ENCODE data around the gene RBM34.
"Not testable (repeated sequence)": the region's sequence is repeated elsewhere in the genome, so short reads cannot be mapped to it uniquely, and the experiment has no call there.

RBM34 gene

DNA sequence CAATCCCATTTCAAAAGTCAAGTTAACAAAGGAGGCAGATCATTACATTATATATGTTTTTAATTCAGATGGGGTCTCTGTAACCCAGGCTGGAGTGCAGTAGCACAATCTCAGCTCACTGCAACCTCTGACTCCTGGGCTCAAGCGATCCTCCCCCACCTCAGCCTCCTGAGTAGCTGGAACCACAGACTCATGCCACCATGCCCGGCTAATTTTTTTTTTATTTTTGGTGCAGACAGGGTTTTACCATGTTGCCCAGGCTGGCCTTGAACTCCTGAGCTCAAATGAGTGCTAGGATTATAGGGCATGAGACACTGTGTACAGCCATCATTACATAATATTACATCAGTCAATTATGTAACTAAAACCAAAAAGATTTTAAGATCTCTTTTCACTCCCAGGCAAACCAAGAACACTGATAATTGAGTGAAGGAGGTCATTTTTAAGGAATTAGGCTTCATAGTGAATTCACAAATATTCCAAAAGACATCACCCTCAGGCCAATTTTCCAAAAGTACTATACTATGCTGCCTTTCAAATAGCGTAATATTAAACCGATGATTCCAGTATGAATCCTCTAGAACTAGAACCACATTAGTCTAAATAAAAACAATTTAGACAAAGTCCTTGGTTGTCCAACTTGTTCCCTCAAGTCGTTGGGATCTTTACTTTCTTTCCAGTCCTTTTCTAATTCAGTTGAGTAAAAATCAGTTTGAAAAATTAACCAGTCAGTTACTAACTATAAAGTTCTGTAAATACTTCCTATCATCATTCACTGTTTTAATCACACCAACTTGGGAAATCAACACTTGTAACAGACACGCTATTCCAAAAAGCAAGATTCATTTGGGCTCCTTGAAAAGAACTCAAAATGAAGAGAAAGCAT, 48.5 kb downstream of the RBM34 start:
- no peak for DNase-seq (ENCODE audit: low read depth in 2 of 2)

GRCh38 chr1:235111107-235111506, 49.9 kb downstream of the RBM34 start:
- DNase-seq (ENCODE audit: low read depth in 2 of 2), result no peak

DNA sequence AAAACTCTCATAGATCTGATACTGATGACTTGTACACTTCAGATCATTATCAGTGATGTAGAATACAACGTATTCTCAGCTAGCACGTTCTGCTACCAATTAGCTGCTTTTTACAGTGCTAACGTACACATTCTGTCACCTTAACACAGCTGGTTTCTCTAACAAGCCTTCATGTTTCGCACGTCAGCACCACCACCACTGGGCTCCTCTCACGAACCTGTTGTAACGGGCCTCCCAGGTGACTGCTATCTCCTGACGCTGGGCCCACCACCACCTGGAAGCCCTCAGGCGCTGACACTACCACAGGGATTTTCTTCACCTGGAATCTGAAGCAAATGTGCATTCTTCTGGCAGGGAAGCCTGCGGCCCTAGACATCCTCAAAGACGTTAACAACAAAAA, 52.2 kb downstream of the RBM34 start:
- no peak for DNase-seq (ENCODE audit: low read depth in 2 of 2)

GRCh38 chr1:235108185-235108593, 52.9 kb downstream of the RBM34 start:
- DNase-seq (ENCODE audit: low read depth in 2 of 2), result no peak

- DNase-seq (ENCODE audit: low read depth in 2 of 2), result no peak
These were observed 53.5 kb downstream of the RBM34 start for GRCh38 chr1:235107368-235108184.

DNA sequence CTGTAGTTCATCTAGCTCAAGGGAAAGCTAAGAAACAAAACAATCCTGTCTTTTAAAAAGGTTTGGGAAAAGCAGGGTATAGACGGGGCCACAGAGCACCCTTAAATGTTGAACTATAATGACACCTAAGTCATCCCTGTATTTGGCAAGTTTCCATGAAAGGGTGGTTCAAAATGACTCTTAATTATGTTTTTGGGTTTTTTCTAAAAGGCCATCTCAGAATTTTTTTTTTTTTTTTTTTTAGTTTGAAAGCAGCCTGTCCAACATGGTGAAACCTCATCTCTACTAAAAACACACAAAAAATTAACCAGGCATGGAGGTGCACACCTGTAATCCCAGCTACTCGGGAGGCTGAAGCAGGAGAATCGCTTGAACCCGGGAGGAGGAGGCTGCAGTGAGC, 54.6 kb downstream of the RBM34 start:
- DNase-seq (ENCODE audit: low read depth in 2 of 2), result no peak

- no peak for DNase-seq (ENCODE audit: low read depth in 2 of 2)
These were observed 55.7 kb downstream of the RBM34 start for GRCh38 chr1:235105051-235106043.

DNA sequence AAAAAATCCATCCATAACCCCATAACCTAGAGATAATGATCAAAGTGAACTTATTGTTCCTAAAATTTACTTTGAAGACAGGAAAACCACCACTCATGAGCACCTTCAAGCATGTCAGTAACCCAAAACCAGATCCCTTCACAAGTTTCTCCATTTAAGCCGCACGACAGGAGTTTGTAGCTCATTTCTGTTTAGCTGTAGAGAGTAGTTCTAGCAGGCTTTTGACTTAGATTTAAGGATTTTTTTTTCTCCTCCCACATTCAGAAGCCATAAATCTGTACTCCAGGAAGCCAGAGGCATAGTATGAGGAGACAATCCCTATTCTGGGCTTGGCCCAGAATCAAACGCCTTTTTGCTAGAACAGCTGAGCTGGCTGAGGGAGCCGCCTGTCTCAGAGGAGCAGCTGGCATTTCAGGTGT, 58.0 kb downstream of the RBM34 start:
- DNase-seq (ENCODE audit: low read depth in 2 of 2), result no peak

- no peak for DNase-seq (ENCODE audit: low read depth in 2 of 2)
These were observed 58.8 kb downstream of the RBM34 start for GRCh38 chr1:235102259-235102582.

GRCh38 chr1:235101558-235102258, 59.3 kb downstream of the RBM34 start:
- DNase-seq (ENCODE audit: low read depth in 2 of 2), result no peak

DNA sequence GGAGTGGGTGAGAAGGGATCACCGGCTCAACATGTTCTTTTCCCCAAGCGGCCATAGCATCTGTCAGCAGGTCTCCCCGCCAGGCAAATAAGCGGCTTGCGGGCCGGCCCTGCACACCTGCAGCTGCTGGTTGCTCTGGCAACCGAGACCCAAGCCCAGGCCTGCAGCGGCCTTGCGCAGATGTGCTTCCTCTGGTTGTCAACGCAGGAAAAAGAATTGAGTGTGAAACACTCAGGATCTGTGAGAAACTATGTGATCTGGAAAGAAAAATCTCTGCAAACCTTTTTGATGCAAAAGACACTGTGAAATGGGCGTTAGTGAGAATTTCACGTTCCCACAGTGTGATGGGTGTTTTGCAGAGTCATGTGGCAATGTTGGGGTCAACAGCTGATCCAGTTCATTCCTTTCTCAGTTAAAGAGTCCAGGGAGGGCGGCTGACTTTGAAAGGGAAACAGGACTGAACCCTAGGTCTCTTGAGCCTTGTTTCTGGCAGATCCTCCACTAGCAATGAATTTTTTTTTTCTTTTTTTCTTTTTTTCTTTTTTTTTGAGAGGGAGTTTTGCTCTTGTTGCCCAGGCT, 60.8 kb downstream of the RBM34 start:
- no peak for DNase-seq (ENCODE audit: low read depth in 2 of 2)

DNA sequence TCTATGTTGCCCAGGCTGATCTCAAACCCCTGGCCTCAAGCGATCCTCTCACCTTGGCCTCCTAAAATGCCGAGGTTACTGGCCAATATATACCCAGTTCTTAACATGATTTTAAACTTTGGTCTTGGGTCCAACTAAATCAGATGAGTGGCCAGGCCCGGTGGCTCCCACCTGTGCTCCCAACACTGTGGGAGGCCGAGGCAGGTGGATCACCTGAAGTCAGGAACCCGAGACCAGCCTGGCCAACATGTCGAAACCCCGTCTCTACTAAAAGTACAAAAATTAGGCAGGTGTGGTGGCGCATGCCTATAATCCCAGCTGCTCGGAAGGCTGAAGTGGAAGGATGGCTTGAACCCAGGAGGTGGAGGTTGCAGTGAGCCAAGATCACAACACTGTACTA, 62.1 kb downstream of the RBM34 start:
- no peak for DNase-seq (ENCODE audit: low read depth in 2 of 2)

GRCh38 chr1:235098547-235098946, 62.5 kb downstream of the RBM34 start:
- DNase-seq (ENCODE audit: low read depth in 2 of 2), result no peak

DNA sequence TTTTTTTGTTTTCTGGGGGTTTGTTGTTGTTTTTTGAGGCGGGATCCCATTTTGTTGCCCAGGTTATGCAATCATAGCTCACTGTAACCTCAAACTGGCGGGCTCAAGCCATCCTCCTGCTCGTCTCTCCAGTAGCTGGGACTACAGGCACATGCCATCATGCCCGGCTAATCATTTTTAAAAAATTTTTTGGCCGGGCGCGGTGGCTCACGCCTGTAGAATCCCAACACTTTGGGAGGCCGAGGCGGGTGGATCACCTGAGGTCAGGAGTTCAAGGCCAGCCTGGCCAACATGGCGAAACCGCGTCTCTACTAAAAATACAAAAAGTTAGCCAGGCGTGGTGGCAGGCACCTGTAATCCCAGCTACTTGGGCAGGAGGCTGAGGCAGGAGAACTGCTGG, 63.5 kb downstream of the RBM34 start:
- not testable (repeated sequence) for DNase-seq (ENCODE audit: low read depth in 2 of 2)

DNA sequence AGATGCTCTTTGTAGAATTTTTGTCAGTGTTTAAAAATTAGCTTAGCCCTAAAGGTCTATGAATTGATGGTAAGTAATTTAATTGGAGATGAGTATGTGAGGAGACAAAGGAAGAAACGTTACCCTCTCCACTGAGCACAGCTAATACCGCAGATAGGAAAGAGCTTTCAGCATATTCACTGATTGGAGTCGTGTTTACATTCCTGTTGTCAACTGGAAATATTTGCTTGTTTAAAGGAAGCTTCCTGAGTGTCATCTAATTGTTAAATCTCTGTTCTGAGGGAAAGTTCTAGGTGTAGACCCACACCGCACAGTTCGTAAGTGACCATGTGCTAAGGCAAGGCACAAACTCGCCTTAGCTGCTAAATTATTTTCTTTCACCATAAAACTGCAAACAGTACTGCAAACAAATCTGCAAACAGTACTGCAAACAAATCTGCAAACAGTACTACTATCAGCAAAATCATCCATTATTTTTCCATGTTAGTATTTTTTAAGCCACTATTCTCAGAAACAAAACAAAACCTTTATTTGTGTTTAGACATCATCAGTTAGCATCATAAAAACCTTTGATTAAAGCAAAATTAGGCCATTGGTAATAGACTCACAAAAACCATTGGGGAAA, 65.0 kb downstream of the RBM34 start:
- DNase-seq (ENCODE audit: low read depth in 2 of 2), result no peak

GRCh38 chr1:235093696-235094592, 67.1 kb downstream of the RBM34 start:
- peak; percentile 67 to 74 for DNase-seq (ENCODE audit: low read depth in 2 of 2)

- no peak for DNase-seq (ENCODE audit: low read depth in 2 of 2)
These were observed 67.9 kb downstream of the RBM34 start for GRCh38 chr1:235093013-235093695.

- not testable (repeated sequence) for DNase-seq (ENCODE audit: low read depth in 2 of 2)
These were observed 68.6 kb downstream of the RBM34 start for GRCh38 chr1:235092415-235092814.

- not testable (repeated sequence) for DNase-seq (ENCODE audit: low read depth in 2 of 2)
These were observed 69.0 kb downstream of the RBM34 start for GRCh38 chr1:235092045-235092406.
